DMS 273 treated with DMSO at 0.1 percent for 48 hours (cell line): Measurements from ENCODE around the gene LYPD4.

Experiments
- DNase-seq: peaks from one replicate; lab custom pipeline; 2025; lab: John Stamatoyannopoulos, UW

Gene LYPD4

GRCh38 chr19:41850381-41850780, 5.9 kb upstream of the LYPD4 start:
- DNase-seq = no peak

- DNase-seq = no peak
Observed at GRCh38 chr19:41849067-41849466, 4.6 kb upstream of the LYPD4 start.

- DNase-seq = no peak
Observed at GRCh38 chr19:41848666-41849065, 4.2 kb upstream of the LYPD4 start.

GRCh38 chr19:41847351-41848105, 3.0 kb upstream of the LYPD4 start:
- DNase-seq = no peak

- DNase-seq = no peak
Observed at GRCh38 chr19:41845051-41845590, 638 bp upstream of the LYPD4 start.

- no peak for DNase-seq
Observed at GRCh38 chr19:41845001-41845050, 343 bp upstream of the LYPD4 start, which contains the start of gene DMRTC2. DMRTC2 (plus strand) TSS chr19:41845042; CDS start chr19:41847429, 2,387 bp downstream.

GRCh38 chr19:41843371-41843770, 1.1 kb downstream of the LYPD4 start:
- DNase-seq = no peak

GRCh38 chr19:41839211-41839610, 5.3 kb downstream of the LYPD4 start:
- no peak for DNase-seq

- DNase-seq = no peak
Observed at GRCh38 chr19:41837981-41838708, 6.3 kb downstream of the LYPD4 start.

- peak; percentile 14 for DNase-seq
Observed at GRCh38 chr19:41821003-41821735, 23.3 kb downstream of the LYPD4 start.

GRCh38 chr19:41816761-41817160, 27.7 kb downstream of the LYPD4 start:
- no peak for DNase-seq

- DNase-seq = no peak
Observed at GRCh38 chr19:41815301-41815700, 29.2 kb downstream of the LYPD4 start.

- no peak for DNase-seq
Observed at GRCh38 chr19:41813911-41814310, 30.6 kb downstream of the LYPD4 start.

GRCh38 chr19:41811981-41812380, 32.5 kb downstream of the LYPD4 start:
- DNase-seq = no peak

GRCh38 chr19:41811036-41811435, 33.4 kb downstream of the LYPD4 start:
- no peak for DNase-seq

GRCh38 chr19:41810301-41810700, 34.2 kb downstream of the LYPD4 start:
- DNase-seq = no peak

GRCh38 chr19:41808663-41809566, 35.6 kb downstream of the LYPD4 start:
- no peak for DNase-seq

GRCh38 chr19:41807176-41807575, 37.3 kb downstream of the LYPD4 start:
- DNase-seq = no peak

GRCh38 chr19:41804336-41804735, 40.1 kb downstream of the LYPD4 start:
- no peak for DNase-seq

GRCh38 chr19:41802770-41803169, 41.7 kb downstream of the LYPD4 start:
- DNase-seq = no peak

- no peak for DNase-seq
Observed at GRCh38 chr19:41801792-41802211, 42.7 kb downstream of the LYPD4 start.

- DNase-seq = no peak
Observed at GRCh38 chr19:41801031-41801430, 43.5 kb downstream of the LYPD4 start.
